Common myeloid progenitor, CD34-positive (primary cell): ENCODE data around the gene CACNA2D4.

Source experiments
- CTCF ChIA-PET: fragments of 350-600 bp; sonication (Branson Sonifier 250); formaldehyde crosslinking; loops from one replicate; lab custom pipeline; 2021; ENCODE audit warnings: antibody characterized with exemption; lab: Charles Lee
- POLR2A ChIA-PET: fragments of 350-600 bp; sonication (Branson Sonifier 250); formaldehyde crosslinking; loops from one replicate; lab custom pipeline; 2021; ENCODE audit warnings: antibody characterized with exemption; lab: Charles Lee
- DNase-seq, 3 donors: peaks; one replicate each; pipeline versions ENCODE4 v3.0.0 to v3.0.0-alpha.2; 2013
- H3K27ac ChIP-seq, 2 experiments: 1 replicate in 1 of 2; 2 replicates in 1 of 2; pipeline ENCODE4 v1.7.0; 2013; ENCODE audit warnings: inconsistent platforms in 2 of 2, low read length in 2 of 2, mild to moderate bottlenecking in 2 of 2, low read depth in 1 of 2, moderate library complexity in 1 of 2; ENCODE audit not compliant: severe bottlenecking in 2 of 2, insufficient read depth in 1 of 2, poor library complexity in 1 of 2
- H3K27me3 ChIP-seq, 5 experiments: replicated peaks in 2 of 5; 1 replicate in 3 of 5; 2 replicates in 2 of 5; pipeline versions ENCODE4 v1.6.1 to v1.7.0; 2013; ENCODE audit warnings: low read length in 4 of 5, mild to moderate bottlenecking in 2 of 5, moderate library complexity in 2 of 5, inconsistent platforms in 1 of 5; ENCODE audit not compliant: insufficient read depth in 5 of 5, control insufficient read depth in 4 of 5
- H3K36me3 ChIP-seq, 4 experiments: 1 replicate in 2 of 4; 2 replicates in 2 of 4; pipeline versions ENCODE4 v1.6.1 to v1.7.0; 2013; ENCODE audit warnings: low read length in 3 of 4, control low read depth in 1 of 4, mild to moderate bottlenecking in 1 of 4; ENCODE audit not compliant: control insufficient read depth in 4 of 4, insufficient read depth in 4 of 4
- H3K4me1 ChIP-seq, 4 experiments: 1 replicate in 3 of 4; 2 replicates in 1 of 4; pipeline versions ENCODE4 v1.6.1 to v1.7.1; 2013; ENCODE audit warnings: low read length in 3 of 4, mild to moderate bottlenecking in 3 of 4, control low read depth in 1 of 4, inconsistent platforms in 1 of 4, moderate library complexity in 1 of 4; ENCODE audit not compliant: control insufficient read depth in 4 of 4, insufficient read depth in 4 of 4; ENCODE audit errors: control extremely low read depth in 1 of 4
- H3K4me3 ChIP-seq, 7 experiments: 1 replicate in 4 of 7; 2 replicates in 3 of 7; pipeline versions ENCODE4 v1.5.1 to v1.7.0; 2013; ENCODE audit warnings: mild to moderate bottlenecking in 7 of 7, low read length in 6 of 7, moderate library complexity in 6 of 7, inconsistent platforms in 2 of 7, low read depth in 2 of 7, control low read depth in 1 of 7; ENCODE audit not compliant: insufficient read depth in 4 of 7, control insufficient read depth in 1 of 7; ENCODE audit errors: extremely low read depth in 1 of 7
- H3K9me3 ChIP-seq, 5 experiments: 1 replicate in 4 of 5; 2 replicates in 1 of 5; pipeline versions ENCODE4 v1.6.1 to v1.7.1; 2013; ENCODE audit warnings: low read length in 4 of 5, mild to moderate bottlenecking in 2 of 5, inconsistent platforms in 1 of 5, low read depth in 1 of 5, moderate library complexity in 1 of 5; ENCODE audit not compliant: control insufficient read depth in 4 of 5, insufficient read depth in 2 of 5; ENCODE audit errors: control extremely low read depth in 1 of 5
- WGBS: methylation state at CpG from one replicate; pipeline ENCODE4 v1.1.5; 2013; ENCODE audit not compliant: insufficient coverage; 5-methylcytosine and 5-hydroxymethylcytosine counted together

Gene CACNA2D4

GRCh38 chr12:1924996-1925683 is 6.7 kb upstream of the CACNA2D4 start:
- 76% methylated on average over 6 of the region's 7 CpGs for WGBS
- CTCF ChIA-PET: interaction anchor here (1.4 to 1.6 kb wide), 2 partner anchors 11 to 88 kb away, joined by 3 to 7 read pairs; no protein-coding TSS in a partner anchor
- Histone ChIP-seq H3K4me3 (no peak overlapping the region), H3K9me3 (no peaks in the 10 kb centered on the region), H3K27ac (no peak overlapping the region), H3K36me3 (no peaks in the 10 kb centered on the region), H3K27me3 (no peaks in the 10 kb centered on the region), H3K4me1 (peaks cover 3 to 28% (median 21%) of the 10 kb centered on the region in 4 experiments)
- POLR2A ChIA-PET: no interaction called here
- no peak for DNase-seq

GRCh38 chr12:1922985-1923384 is 4.5 kb upstream of the CACNA2D4 start:
- Histone ChIP-seq H3K9me3 (no peaks in the 10 kb centered on the region), H3K27ac (no peak overlapping the region), H3K27me3 (no peaks in the 10 kb centered on the region), H3K36me3 (no peaks in the 10 kb centered on the region), H3K4me3 (no peak overlapping the region), H3K4me1 (peaks cover 3 to 42% (median 31%) of the 10 kb centered on the region in 4 experiments)
- WGBS: 98% methylated on average over 10 of the region's 12 CpGs
- POLR2A ChIA-PET: no interaction called here
- CTCF ChIA-PET: interaction anchor here (1.1 to 8.9 kb wide), 2 partner anchors 16 kb away, joined by 5 to 63 read pairs; no protein-coding TSS in a partner anchor
- no peak for DNase-seq

GRCh38 chr12:1922075-1922709 is 3.7 kb upstream of the CACNA2D4 start:
- WGBS: 82% methylated on average over 37 of the region's 40 CpGs
- peak in 2 of 3 donors; percentile 37 to 80 for DNase-seq
- ChIA-PET POLR2A (no interaction called here), CTCF (interaction anchor here (0.8 to 8.9 kb wide), 5 partner anchors 8 to 127 kb away, joined by 3 to 63 read pairs (median 5); no protein-coding TSS in a partner anchor)
- Histone ChIP-seq H3K27ac (no peak overlapping the region), H3K4me3 (peak overlapping the region in 1 of 7 experiments; percentile 6), H3K9me3 (no peaks in the 10 kb centered on the region), H3K4me1 (peaks cover 5 to 50% (median 39%) of the 10 kb centered on the region in 4 experiments), H3K36me3 (no peaks in the 10 kb centered on the region), H3K27me3 (no peaks in the 10 kb centered on the region)

GRCh38 chr12:1920971-1921370 is 2.5 kb upstream of the CACNA2D4 start:
- Histone ChIP-seq H3K27me3 (no peaks in the 10 kb centered on the region), H3K4me1 (peaks cover 11 to 62% (median 50%) of the 10 kb centered on the region in 4 experiments), H3K27ac (peak overlapping the region in 1 of 2 experiments; percentile 49), H3K36me3 (no peaks in the 10 kb centered on the region), H3K4me3 (peak overlapping the region in 4 of 7 experiments; percentile 4 to 20 (median 12)), H3K9me3 (no peaks in the 10 kb centered on the region)
- POLR2A ChIA-PET: no interaction called here
- peak; percentile 69 to 90 (median 85) for DNase-seq
- CTCF ChIA-PET: interaction anchor here (0.6 to 8.9 kb wide), 7 partner anchors 10 to 847 kb away, joined by 3 to 63 read pairs (median 4); no protein-coding TSS in a partner anchor
- WGBS: 2% methylated on average over 17 of the region's 17 CpGs

GRCh38 chr12:1920436-1920835 is 2.0 kb upstream of the CACNA2D4 start:
- peak overlapping the region in 2 of 7 experiments; percentile 4 for H3K4me3 ChIP-seq
- ChIA-PET POLR2A (no interaction called here), CTCF (interaction anchor here (0.6 to 8.9 kb wide), 7 partner anchors 10 to 846 kb away, joined by 3 to 63 read pairs (median 4); no protein-coding TSS in a partner anchor)
- no peaks in the 10 kb centered on the region for H3K9me3 ChIP-seq
- peaks cover 11 to 67% (median 52%) of the 10 kb centered on the region in 4 experiments for H3K4me1 ChIP-seq
- peak in 1 of 3 donors; percentile 35 for DNase-seq
- H3K27ac ChIP-seq: peak overlapping the region in 1 of 2 experiments; percentile 49
- H3K27me3 ChIP-seq: no peaks in the 10 kb centered on the region
- no peaks in the 10 kb centered on the region for H3K36me3 ChIP-seq
- WGBS: 92% methylated on average over 6 of the region's 13 CpGs

- CTCF ChIA-PET: interaction anchor here (1.1 to 8.9 kb wide), 4 partner anchors 15 to 124 kb away, joined by 3 to 63 read pairs (median 5); no protein-coding TSS in a partner anchor
- no peak overlapping the region for H3K4me3 ChIP-seq
- 100% methylated on average over 3 of the region's 3 CpGs for WGBS
- H3K27ac ChIP-seq: no peak overlapping the region
- peaks cover 11 to 69% (median 55%) of the 10 kb centered on the region in 4 experiments for H3K4me1 ChIP-seq
- no peaks in the 10 kb centered on the region for H3K9me3 ChIP-seq
- no peaks in the 10 kb centered on the region for H3K36me3 ChIP-seq
- POLR2A ChIA-PET: no interaction called here
- no peaks in the 10 kb centered on the region for H3K27me3 ChIP-seq
- DNase-seq: no peak
These were observed 1.3 kb upstream of the CACNA2D4 start for GRCh38 chr12:1919763-1920162.
